Raji (cell line): ENCODE measurements around the gene EOLA2.
"Not testable (repeated sequence)": the region's sequence is repeated elsewhere in the genome, so short reads cannot be mapped to it uniquely, and the experiment has no call there.

Experiments used
- POLR2A ChIP-seq: IDR thresholded peaks from 2 replicates; pipeline ENCODE4 v1.6.1; 2011; ENCODE audit warnings: low read depth, low read length, control low read depth; ENCODE audit not compliant: insufficient read depth

Gene EOLA2

DNA sequence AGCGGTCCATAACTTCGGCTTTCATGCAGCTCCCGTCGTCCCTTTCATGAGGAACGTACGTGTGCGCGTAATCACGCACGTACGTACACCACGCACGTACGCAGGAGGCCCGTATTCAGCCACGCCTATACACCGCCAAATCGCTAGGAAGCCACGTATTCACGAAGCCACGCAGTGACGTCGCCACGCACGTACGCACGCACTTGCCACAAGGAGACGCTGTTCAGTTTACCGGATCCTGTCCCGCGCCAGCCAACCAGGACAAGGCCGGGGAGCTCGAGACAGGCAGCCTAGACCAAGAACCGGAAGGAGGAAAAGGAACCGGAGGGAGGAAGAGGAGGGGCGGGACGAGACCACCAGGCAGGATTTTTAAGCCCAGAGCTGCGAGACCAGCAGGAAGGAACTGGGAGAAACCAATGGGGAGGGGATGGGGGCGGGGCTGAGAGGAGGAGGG is at the start of gene EOLA2:
TSS of gene EOLA2 (minus strand) at position 65 of the 454 bp plus-strand sequence. CDS start 4,617 bp downstream, outside the sequence.
- TF ChIP-seq POLR2A, result peak; percentile 80

DNA sequence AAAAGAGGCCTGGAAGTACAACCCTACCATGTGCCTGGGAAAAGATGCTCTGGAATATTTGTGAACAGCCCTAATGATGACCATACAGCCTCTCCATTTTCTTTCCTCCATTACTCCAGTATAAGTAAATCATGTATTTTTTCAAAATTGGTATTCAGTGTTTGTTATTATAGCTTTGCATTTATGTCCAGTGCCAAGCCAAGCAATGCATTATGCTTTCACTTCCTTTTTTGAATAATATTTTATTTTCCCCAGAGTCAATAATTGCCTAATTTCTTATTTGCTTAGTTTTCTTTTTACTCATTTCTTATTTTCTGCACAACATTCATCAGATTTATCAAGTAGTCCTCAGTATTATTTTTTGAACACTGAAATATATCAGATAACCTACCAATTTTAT is 49.3 kb upstream of the EOLA2 start:
- no peak for TF ChIP-seq POLR2A

DNA sequence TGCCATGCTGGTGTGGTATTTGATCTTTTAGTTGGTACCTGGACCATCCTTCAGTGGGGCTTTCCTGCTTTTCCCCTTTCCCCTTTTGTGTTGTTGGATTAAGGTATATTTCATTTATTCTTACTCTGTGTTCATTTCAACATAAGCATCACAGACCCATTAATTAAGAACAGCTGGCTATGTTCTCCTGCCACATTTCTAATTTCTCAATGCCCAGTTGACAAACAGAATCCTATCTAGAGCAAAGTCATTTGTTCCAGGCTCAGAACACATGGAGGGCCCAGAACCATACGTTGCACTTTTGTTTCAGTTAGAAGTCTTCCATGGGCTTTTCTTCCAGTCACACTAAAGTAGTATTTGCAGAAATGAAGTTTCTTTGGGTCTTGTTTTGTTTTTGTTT is 46.1 kb upstream of the EOLA2 start:
- TF ChIP-seq POLR2A, result no peak

DNA sequence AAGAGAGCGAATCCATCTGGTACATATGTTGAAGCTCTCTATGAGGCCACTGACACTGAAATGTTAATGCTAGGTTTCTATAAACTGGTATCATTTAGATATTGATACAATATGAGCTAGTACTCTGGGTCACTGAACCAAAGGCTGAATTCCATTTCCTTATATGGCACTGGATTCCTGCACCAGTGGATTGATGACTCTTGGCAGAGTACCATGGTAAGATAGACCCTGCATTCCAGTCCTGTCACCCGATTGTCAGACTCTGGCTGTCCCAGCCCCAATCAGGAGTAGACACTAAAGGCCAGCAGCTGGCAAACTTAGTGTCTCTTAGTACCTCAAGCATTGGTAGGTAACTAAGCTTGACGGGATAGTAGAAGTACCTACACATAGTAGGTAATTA is 44.0 kb upstream of the EOLA2 start:
- TF ChIP-seq POLR2A, result no peak

DNA sequence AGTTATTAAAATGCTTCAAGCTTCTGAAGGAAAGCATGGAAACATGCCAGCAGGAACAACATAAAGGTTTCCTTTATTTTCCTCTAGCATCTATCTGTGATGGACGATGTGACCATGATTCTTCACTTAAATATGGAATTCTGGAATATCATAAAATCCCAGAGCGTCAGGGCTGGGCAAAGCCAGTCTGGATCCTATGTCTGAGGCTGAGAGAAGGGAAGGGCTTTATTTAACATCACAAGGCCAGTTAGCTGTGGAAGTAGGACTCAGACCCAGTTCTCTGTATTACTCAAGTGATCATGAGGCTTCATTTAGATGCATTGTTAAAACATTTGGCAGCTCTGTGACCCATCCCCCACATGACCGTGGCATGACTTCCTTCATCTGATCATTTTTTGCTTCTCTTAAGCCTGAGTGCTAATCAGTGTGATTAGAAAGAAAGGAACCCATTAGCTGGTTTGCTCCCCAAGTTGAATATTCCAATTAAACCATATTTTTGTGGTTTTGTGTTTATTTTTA is 40.9 kb upstream of the EOLA2 start:
- no peak for TF ChIP-seq POLR2A

DNA sequence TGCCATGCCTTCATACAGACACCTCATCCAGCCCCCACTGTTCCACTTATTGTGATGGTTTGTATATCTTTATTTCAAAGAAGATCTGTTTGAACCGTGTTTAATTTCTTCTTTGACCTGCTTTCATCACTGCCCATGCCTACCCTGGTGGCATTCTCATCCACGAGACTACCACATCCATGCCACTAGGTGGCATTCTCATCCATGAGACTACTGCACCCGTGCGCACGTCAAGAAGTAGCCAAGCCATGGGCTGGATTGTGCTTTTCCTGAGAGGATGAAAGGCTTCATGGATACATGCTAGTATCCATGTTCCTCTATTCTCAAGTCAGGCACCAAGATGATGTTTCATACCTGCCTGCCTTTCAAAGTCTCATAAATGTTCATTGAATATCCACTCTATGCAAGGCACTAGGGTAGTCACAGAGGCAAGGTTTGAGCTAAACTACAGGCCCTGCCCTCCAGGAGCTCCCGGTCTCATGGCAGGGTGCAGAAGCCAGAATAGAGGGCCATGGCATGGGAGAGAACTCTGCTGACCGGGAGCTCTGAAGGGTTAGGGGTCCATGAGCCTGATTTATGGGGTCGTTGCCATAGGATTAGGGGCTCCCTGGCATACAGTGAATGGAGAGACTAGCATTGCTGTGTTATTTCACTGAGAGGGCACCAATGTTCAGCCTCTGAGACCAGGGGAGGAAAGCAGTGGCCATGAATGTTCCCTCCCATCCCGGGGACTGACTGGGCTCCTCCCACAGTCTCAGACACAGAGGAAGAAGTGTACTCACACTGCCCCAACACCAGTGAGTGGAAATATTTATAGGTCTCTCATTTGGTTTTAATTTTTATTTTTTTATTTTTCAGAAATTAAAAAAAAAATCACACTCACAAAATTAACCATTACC is 24.8 kb upstream of the EOLA2 start:
- TF ChIP-seq POLR2A, result no peak

DNA sequence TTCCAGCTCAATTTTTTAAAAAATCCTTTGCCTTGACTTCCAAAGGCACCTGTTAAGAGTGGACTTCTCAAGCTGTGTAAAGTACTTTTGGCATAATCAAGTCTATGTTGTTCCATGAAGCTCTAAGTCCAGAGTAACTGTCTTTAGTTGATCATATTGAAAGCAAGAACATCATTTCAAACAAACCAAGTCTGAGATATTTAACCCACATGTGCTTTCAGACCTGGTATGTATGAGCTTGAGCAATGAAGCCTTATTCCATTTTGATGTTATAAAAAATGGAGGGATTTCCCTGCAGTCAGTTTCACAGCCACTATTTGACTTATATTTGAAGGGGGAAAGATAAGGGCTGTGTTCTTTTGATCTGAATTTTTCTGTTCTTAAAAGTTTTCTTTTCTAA is 23.7 kb upstream of the EOLA2 start:
- no peak for TF ChIP-seq POLR2A

DNA sequence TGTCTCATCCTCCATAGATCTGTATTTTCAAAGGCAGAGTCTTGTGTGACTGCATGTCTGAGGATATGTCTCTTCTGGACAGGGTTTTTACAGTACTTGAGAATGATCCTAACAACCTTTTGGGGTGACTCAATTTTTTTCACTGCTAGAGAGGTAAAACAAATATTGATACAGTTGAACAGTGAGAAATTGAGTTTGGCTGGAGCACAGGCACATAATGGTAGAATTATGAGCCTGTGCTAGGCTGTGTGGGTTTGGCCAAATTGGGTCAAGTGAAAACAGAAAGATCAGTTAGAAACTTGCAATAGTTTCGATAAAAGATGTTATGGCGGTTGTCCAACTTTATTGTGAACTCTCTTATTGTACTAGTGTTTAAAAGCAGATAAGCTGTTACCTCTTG is 23.3 kb upstream of the EOLA2 start:
- TF ChIP-seq POLR2A, result no peak

DNA sequence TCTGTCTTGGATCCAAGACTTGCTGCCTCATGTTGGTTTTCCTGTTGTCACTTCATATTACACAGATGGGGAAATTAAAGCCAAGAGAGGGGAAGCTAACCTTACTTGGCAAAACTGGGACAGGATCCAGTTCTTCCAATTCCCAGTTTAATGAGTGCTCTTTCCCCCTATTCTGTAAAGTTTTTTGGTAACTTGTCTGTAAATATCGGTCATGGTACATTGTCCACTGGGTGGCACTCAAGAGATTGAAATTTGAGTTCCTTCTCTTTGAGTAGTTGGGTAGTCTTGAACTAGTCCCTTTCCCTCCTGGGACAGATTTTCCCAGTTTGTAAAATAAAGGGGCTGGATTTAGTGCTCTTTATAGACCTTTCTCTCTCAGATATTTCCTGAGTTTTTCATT is 12.4 kb upstream of the EOLA2 start:
- TF ChIP-seq POLR2A, result no peak

DNA sequence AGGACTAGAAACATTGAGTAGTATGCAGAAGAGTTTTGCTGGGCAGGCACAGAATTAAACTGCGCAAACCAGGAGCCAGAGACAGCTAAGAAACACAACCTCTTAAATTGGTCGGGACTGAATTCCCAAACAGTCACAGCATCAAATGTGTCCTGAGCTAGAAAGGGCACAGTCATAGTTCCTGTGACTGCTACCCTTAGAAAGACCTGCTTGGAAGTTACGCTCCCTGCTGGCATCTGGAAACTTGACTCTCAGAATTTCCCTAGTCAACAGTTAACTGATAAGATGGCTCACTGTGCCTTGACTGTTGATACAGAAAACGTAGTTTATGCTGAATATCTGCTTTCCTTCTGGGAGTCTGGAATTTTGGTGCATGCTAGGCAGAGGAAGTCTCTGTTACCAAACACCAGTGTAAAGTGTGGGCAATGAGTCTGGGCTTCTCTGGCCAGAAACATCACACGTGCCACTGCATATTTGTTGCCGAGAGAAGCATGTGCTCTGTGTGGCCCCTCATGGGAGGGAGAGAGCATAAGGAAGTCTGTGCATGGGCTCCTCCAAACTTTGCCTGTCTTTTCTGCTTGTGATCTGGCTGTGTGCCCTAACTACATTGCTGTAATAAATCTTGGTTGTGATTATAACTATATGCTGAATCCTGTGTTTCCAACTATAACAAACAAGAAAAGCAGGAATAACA is 11.6 kb upstream of the EOLA2 start:
- no peak for TF ChIP-seq POLR2A

DNA sequence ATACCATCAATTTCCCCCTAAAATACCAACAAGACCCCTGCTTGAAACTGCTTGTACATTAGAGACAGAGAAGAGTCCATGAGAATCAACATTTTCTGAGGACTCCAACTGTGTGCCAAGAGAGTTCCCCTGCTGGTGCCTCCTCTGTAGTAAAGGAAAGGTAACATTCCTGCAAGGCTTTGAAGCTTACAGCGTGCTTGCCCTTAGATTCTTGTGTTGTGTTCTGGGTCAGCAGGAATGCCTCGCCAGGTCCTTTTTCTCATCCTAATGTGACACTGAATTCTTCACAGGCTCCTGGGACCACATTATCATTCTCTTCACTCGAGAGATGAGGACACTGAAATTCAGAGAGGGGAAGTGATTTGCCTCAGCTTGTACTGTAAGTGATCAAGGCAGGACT is 9.7 kb upstream of the EOLA2 start:
- TF ChIP-seq POLR2A, result no peak

DNA sequence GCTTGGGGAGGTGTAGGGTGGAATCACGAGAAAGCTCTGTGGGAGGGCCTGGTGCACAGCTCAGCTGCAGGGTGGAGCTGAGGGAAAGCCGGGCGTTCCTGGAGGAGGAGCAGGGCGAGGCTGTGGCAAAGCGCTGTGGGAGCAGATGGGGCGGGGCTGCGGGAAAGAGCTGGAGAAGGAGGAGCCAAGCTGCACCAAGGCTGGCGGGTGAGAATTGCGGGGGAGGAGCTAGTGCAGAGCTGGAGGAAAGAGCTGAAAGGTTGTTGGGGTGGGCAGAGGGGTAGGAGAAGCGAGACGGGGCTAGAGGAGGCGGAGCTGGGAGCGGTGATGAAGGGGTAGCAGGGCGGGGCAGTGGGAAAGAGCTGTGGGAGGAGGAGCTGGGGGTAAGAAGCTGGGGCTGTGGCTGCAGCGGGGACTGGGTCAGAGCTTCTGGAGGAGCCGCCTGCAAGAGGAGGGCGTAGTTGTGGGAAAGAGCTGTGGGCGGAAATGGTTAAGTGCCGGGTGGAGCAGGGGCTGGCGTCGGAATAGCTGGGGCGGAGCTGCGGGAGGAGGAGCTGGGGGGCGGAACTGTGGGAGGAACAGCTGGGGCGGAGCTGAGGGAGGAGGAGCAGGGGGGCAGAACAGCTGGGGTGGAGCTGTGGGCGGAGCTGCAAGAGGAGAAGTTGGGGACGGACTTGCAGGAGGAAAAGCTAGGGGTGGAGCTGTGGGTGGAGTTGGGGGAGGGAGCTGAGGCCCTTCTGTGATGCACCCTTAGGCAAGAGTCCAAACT is 1.8 kb upstream of the EOLA2 start:
- peak; percentile 43; the same call in 1 of the 2 replicates for TF ChIP-seq POLR2A

DNA sequence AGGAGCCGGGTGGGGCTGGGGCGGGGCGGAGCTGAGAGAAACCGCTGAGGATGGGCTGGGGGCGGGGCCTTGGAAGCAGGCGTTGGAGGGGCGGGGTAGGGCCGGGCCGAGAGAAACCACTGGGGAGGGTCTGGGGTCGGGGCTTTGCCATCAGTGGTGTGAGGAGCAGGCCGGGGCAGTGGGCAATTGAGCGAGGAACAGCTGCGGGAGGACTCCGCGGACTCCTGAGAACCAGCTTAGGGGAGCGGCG is 1.3 kb upstream of the EOLA2 start:
- TF ChIP-seq POLR2A, result no peak

DNA sequence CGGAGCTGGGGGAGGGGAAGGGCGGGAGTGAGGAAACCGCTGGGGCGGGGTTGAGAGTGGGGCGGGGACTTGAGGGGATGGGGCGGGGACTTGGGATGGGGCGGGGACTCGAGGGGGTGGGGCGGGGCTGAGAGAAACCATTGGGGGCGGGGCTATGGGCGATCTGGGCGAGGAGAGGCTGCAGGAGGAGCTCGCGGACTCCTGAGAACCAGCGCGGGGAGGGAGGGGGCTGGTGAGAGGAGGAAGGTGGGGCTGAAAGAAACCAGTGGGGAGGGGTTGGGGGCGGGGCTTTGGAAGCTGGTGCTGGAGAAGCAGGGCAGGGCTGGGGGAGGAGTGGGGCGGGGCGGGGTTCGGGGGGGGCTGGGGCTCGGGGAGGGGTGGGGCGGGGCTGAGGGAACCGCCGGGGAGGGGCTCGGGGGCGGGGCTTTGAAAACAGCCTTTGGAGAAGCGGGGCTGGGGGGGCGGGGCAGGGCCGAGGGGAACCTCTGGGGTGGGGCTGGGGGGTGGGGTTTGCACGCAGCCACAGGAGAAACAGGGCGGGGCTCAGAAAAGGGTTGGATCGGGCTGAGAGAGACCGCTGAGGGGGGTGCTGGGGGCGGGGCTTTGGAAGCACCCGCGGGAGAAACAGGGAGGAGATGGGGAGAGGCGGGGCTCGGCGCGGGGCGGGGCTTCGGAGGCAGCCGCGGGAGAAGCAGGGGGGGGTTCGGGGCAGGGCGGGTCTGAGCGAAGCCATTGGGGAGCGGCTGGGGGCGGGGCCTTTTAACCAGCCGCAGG is 777 bp upstream of the EOLA2 start:
- TF ChIP-seq POLR2A, result no peak

DNA sequence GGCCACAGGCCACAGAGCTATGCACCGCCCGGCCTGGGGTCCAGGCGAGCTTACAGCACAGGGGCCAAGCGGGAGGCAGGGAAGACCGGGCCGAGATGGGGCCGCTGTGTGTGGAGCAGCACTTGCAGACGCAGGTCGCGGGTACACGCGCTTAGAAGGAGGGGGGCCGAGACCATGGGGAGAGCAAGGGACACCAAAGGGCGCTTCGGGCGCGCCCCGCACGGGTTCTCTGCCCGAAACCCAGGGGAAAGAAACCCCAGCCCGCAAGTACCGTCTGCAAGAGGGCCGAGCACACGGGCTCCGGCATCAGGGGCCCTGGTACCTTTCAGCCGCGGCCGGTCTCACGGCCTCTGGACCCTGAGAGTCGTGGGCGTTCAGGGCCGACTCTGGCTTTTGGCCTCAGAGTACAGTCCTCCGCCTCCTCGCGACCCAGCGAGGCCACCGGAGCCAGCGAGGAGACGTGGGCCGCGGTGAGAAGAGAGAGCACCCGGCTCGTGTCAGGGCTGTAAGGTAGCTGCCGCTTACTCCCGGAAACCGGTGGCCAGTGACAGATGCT is 342 bp downstream of the EOLA2 start:
- no peak for TF ChIP-seq POLR2A

DNA sequence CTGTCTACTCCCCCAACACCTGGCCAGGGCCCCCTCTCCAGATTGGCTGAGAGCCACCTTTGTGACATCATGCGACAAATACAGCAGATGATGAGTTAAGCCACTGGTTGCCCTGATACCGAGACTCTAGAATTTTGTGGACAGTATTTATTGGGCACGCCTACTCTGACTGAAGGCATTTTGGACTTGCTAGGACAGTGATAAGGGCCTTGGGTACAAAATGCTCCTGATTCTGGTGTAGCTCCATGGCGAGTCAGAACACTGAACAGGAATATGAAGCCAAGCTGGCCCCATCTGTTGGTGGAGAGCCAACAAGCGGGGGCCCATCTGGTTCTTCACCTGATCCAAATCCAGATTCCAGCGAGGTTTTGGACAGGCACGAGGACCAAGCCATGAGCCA is 8.9 kb downstream of the EOLA2 start, which contains the start of gene HSFX4:
TSS of gene HSFX4 (plus strand) at position 174 of the 400 bp plus-strand sequence. CDS start at position 246, 72 bp downstream.
- TF ChIP-seq POLR2A, result not testable (repeated sequence)
